HG03558 (cell line): ENCODE data around the gene NT5C2.

Source experiments
- ATAC-seq: cut with Tn5 transposase; IDR thresholded peaks from one replicate; pipeline ENCODE4 v1.9.1; 2021; ENCODE audit warnings: moderate number of reproducible peaks; ENCODE audit not compliant: unreplicated experiment; ENCODE audit errors: extremely low read depth

Gene NT5C2

DNA sequence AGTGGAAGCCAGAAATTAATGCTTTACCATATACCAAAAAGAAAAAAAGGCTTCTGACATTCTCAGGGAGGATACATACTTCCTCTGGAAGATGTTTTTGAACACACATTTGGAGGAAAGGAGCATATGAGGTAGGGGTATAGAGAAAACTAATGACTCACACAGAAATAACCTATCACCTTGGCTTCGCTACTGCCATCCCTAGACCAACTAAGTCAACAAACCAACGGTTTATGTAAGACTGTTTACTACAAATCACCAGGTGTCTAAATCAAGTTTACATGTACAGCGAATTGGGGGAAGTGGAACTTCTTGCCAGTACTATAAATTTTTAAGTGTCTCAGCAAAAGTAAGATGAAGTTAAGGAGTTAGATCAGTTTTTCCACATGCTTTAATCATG, 96.9 kb downstream of the NT5C2 start:
- no peak for ATAC-seq

GRCh38 chr10:103095005-103095404, 98.1 kb downstream of the NT5C2 start:
- no peak for ATAC-seq

- no peak for ATAC-seq
Observed at GRCh38 chr10:103090911-103091310, 102.2 kb downstream of the NT5C2 start.

- no peak for ATAC-seq
Observed at GRCh38 chr10:103089493-103089892, 103.6 kb downstream of the NT5C2 start.

- no peak for ATAC-seq
Observed at GRCh38 chr10:103086799-103087198, 106.3 kb downstream of the NT5C2 start.

- no peak for ATAC-seq
Observed at GRCh38 chr10:103086261-103086660, 106.8 kb downstream of the NT5C2 start.

- no peak for ATAC-seq
Observed at GRCh38 chr10:103083977-103084320, 109.1 kb downstream of the NT5C2 start.

- ATAC-seq: no peak
Observed at GRCh38 chr10:103083266-103083976, 109.7 kb downstream of the NT5C2 start.

DNA sequence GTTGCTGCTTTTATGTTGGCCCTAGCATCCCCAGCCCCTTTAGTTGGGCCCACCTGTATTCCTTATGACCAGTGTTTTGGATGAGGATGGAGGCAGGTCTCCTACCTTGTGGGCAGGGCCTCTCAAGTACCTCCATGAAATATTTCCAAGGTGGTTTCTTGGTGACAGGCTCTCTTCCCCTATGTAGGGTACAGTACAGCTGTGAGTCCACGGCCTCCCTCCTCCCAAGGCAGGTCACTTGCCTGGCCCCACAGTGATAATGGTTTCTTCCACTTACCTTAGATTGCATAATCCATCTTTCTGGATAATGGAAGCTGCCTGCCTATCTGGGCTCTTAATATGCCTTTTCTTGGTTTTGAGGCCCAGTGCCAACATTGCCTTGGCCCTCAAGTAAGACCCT, 110.4 kb downstream of the NT5C2 start:
- no peak for ATAC-seq

- no peak for ATAC-seq
Observed at GRCh38 chr10:103080891-103081581, 112.0 kb downstream of the NT5C2 start.

DNA sequence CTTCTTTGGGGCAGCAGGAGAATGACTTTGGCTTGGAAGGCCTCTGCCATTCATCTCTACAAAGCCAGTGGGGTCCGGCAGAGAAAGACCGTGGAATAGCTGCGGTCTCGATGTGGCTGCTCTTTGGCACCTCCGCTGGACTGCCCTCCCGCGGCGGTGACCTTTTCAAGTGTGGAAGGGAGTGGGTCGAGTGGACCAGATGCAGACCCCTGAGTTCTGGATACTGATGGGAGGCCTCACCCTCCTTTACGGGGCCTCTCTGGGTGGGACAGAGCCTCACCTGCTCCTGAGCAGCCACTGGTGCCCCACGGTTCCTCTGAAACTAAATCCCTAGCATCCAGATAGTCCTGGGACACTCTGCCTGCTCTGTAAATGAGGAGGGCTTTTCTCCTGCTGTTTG, 113.1 kb downstream of the NT5C2 start:
- no peak for ATAC-seq

DNA sequence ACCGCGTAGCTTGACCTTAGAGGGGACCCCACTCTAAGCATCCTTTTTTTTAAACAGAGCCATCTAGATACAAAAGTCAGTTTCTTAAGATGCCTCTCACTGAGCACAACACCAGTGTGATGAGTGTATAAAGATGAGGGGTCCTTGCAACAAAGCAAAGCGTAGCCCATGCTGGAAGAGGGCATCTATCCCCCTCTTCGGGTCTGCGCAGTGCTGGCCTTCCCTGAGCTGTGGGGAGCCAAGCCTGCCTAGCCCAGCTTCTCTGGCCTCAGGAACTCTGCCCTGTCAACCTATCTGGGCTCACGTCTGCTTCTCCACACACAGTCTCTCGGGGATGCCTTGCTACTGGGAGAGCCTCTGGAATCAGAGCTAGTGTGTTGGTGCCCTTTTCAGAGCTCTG, 114.0 kb downstream of the NT5C2 start:
- no peak for ATAC-seq

- no peak for ATAC-seq
Observed at GRCh38 chr10:103078676-103079075, 114.4 kb downstream of the NT5C2 start.

DNA sequence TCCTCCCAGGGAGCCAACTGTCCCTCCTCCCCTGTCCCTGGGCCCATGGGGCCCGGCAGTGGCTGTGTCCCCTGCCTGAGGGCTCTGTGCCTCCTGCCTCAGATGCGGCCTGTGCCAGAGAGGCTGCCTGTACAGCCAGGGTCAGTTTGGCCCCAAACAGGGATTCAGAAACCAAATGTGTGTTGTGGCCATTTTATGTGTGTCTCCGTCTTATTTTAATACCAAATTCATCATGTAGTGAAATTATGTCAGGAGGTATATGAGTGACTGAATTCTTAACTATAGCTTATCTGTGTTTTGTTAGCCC, 114.8 kb downstream of the NT5C2 start:
- no peak for ATAC-seq

GRCh38 chr10:103077491-103078308, 115.4 kb downstream of the NT5C2 start:
- ATAC-seq: no peak

DNA sequence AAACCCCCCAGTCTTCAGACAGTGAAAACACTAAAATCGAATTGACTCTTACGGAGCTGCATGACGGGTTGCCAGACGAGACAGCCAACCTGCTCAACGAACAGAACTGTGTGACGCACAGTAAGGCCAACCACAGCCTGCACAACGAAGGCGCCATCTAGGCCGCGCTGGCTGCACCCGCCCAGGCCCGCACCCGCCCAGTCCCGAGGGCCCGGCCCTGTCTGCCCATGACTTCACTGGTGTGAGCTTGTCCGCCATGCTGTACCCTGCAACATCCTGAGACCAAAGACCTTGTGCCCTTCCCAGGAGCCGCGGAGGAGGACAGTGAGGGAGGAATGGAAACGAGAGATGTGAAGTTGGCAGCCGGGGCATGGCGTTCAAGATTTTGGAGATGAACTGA, 116.1 kb downstream of the NT5C2 start:
- ATAC-seq: no peak

DNA sequence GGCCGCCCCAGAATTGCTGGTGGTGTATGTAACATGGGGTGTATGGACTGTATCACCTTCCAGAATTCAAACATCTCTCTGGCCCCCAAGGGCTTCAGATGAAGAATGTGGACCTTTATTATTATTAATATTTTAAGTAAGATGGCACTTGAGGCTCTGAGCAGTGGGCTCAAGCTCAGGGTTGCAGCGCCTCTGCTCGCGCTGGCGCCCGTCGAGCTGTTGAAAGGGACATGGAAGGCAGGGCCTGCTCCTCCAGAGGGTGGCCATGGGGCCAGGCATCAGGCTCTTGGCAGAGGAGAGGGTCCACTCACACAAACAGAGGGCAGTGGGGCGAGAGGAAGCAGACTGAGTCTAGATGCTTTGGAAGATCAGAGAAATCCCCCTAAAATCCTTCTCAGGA, 120.2 kb downstream of the NT5C2 start:
- ATAC-seq: no peak

- ATAC-seq: no peak
Observed at GRCh38 chr10:103072276-103072675, 120.8 kb downstream of the NT5C2 start.

DNA sequence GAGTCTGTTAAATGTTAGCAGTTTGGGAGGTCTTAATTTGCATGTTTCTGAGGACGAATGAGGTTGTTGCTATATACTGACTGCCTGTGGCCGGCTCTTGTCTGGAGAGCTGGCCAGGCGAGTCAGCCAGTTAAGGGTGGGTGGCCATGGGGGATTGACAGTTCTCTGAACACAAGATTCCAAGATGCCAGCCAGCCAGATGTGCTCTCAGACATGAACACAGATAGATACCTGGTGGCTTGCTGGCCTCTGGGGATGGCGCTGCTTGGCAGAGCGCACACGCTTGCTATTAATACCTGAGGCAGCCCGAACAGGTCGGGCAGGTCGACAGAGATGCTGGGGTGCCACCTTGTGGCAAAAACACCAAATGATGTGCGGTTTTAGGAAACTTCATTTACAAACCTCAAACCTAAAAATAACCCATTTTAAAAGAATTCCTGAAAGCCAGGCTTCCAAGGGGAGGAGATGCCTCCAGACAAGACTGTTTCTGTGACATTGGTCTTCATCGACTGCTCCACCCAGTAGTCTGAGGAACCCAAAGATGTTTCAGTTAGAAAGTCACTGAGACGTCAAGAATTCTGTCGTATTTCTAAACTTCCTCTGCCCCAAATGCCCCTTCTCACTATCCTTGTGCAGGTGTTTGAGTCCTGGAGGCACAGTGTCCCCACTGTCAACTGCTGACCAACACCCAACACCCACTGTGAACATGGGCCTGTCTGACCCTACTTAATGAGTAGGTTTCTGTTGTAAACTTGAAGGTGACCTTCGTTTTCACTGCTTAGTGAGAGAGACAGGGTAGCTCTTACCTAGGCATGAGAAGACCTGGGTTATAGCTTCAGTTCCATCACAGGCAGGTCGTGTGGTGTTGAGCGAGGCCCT, 123.4 kb downstream of the NT5C2 start:
- ATAC-seq: no peak

GRCh38 chr10:103067956-103068355, 125.1 kb downstream of the NT5C2 start:
- no peak for ATAC-seq

DNA sequence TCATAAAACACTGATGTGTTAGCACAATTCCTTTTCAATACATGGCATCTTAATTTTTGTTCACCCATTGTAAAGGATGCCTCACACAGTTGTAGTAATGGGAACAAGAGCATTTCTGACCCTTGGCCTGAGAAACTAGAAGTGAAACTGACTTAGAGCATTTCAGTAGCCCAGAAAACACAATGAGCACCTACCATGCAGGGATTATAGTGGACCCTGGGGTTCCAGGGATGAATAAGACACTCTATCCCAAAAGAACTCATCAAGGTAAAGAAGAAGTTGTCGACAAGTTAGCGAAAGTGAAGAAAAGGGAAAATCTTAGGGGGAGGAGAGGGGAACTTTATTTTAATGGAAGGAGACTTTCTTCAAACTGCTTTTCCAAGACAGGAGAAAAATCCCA, 125.6 kb downstream of the NT5C2 start:
- no peak for ATAC-seq
